Chondrocyte (in vitro differentiated cells): Measurements from ENCODE around the gene SPON2. TPM values are rescaled to one million over a fixed set of nuclear protein-coding genes. Genes with fewer than 3 reads are reported as not detected.

Experiments
- DNase-seq: peaks from one replicate; pipeline ENCODE4 v3.0.0; 2021; ENCODE audit warnings: mixed read lengths, low spot score
- H3K27ac Mint-ChIP-seq: one replicate; pipeline ENCODE4 v1.8.0; 2021; ENCODE audit warnings: mild to moderate bottlenecking, moderate library complexity, mixed read lengths; ENCODE audit not compliant: unreplicated experiment
- H3K27me3 Mint-ChIP-seq: 2 replicates; pipeline ENCODE4 v1.8.0; 2021; ENCODE audit warnings: low read depth, mixed read lengths
- H3K36me3 Mint-ChIP-seq: 2 replicates; pipeline ENCODE4 v1.8.0; 2021; ENCODE audit warnings: low read depth, mixed read lengths
- H3K4me1 Mint-ChIP-seq: 2 replicates; pipeline ENCODE4 v1.8.0; 2021; ENCODE audit warnings: low read depth, mild to moderate bottlenecking, mixed read lengths
- H3K4me3 Mint-ChIP-seq: one replicate; pipeline ENCODE4 v1.8.0; 2021; ENCODE audit warnings: mild to moderate bottlenecking, moderate library complexity, mixed read lengths; ENCODE audit not compliant: unreplicated experiment
- H3K9me3 Mint-ChIP-seq: 2 replicates; pipeline ENCODE4 v1.8.0; 2021; ENCODE audit warnings: low read depth, mixed read lengths
- CTCF ChIP-seq: fragments of 200-600 bp; sonication (generic); IDR thresholded peaks from 2 replicates; pipeline ENCODE4 v1.5.0; 2021; ENCODE audit warnings: antibody characterized with exemption, mild to moderate bottlenecking, moderate library complexity
- total RNA-seq: library from RNA; stranded (reverse); gene quantifications from 3 replicates; pipeline ENCODE4 v1.2.1, GENCODE V29; 2021

Gene SPON2
- total RNA-seq, 1 donor from 2014 or later: 158 TPM

GRCh38 chr4:1213336-1213995 lies 41.1 kb upstream of the SPON2 start:
- Mint-ChIP-seq H3K4me1 (peaks cover 40% of the 10 kb centered on the region), H3K27me3 (no peaks in the 10 kb centered on the region), H3K27ac (no peak overlapping the region), H3K9me3 (no peaks in the 10 kb centered on the region), H3K4me3 (no peak overlapping the region), H3K36me3 (peaks cover 9% of the 10 kb centered on the region)
- DNase-seq: peak; percentile 82
- TF ChIP-seq CTCF: no peak

GRCh38 chr4:1212546-1213335 lies 40.4 kb upstream of the SPON2 start:
- Mint-ChIP-seq H3K4me3 (no peak overlapping the region), H3K4me1 (peaks cover 40% of the 10 kb centered on the region), H3K27ac (no peak overlapping the region), H3K36me3 (peaks cover 6% of the 10 kb centered on the region), H3K9me3 (no peaks in the 10 kb centered on the region), H3K27me3 (no peaks in the 10 kb centered on the region)
- DNase-seq: peak; percentile 85
- no peak for TF ChIP-seq CTCF

GRCh38 chr4:1211891-1212545 lies 39.6 kb upstream of the SPON2 start:
- H3K36me3 Mint-ChIP-seq: peaks cover 4% of the 10 kb centered on the region
- TF ChIP-seq CTCF: no peak
- H3K27me3 Mint-ChIP-seq: no peaks in the 10 kb centered on the region
- peaks cover 41% of the 10 kb centered on the region for H3K4me1 Mint-ChIP-seq
- no peak overlapping the region for H3K4me3 Mint-ChIP-seq
- H3K9me3 Mint-ChIP-seq: no peaks in the 10 kb centered on the region
- DNase-seq: peak; percentile 90
- peak overlapping the region; percentile 61 for H3K27ac Mint-ChIP-seq

GRCh38 chr4:1211371-1211770 lies 39.0 kb upstream of the SPON2 start:
- H3K4me3 Mint-ChIP-seq: no peak overlapping the region
- peak overlapping the region; percentile 45 for H3K27ac Mint-ChIP-seq
- peak; percentile 39 for DNase-seq
- TF ChIP-seq CTCF: no peak
- peaks cover 4% of the 10 kb centered on the region for H3K36me3 Mint-ChIP-seq
- peaks cover 41% of the 10 kb centered on the region for H3K4me1 Mint-ChIP-seq
- H3K9me3 Mint-ChIP-seq: no peaks in the 10 kb centered on the region
- H3K27me3 Mint-ChIP-seq: no peaks in the 10 kb centered on the region

GRCh38 chr4:1210971-1211370 lies 38.6 kb upstream of the SPON2 start:
- Mint-ChIP-seq H3K4me3 (no peak overlapping the region), H3K27ac (peak overlapping the region; percentile 45), H3K27me3 (no peaks in the 10 kb centered on the region), H3K36me3 (peaks cover 4% of the 10 kb centered on the region), H3K4me1 (peaks cover 41% of the 10 kb centered on the region), H3K9me3 (no peaks in the 10 kb centered on the region)
- TF ChIP-seq CTCF: no peak
- DNase-seq: peak; percentile 79
